ENCODE measurements around the gene ARL14EPL.
"Not testable (repeated sequence)": the region's sequence is repeated elsewhere in the genome, so short reads cannot be mapped to it uniquely, and the experiment has no call there.

ARL14EPL gene

GRCh38 chr5:116058346-116058936, 26.2 kb downstream of the ARL14EPL start:
- no peak for DNase-seq

GRCh38 chr5:116062352-116062751, 30.1 kb downstream of the ARL14EPL start:
- DNase-seq: no peak

GRCh38 chr5:116063950-116064349, 31.7 kb downstream of the ARL14EPL start:
- DNase-seq: no peak

- DNase-seq: no peak
Observed at GRCh38 chr5:116068028-116068632, 35.9 kb downstream of the ARL14EPL start.

GRCh38 chr5:116071211-116071610, 38.9 kb downstream of the ARL14EPL start:
- no peak for DNase-seq

GRCh38 chr5:116075191-116075831, 43.0 kb downstream of the ARL14EPL start:
- DNase-seq: no peak

GRCh38 chr5:116076496-116076895, 44.2 kb downstream of the ARL14EPL start:
- DNase-seq: no peak

- DNase-seq: no peak
Observed at GRCh38 chr5:116078199-116078598, 45.9 kb downstream of the ARL14EPL start.

- peak; percentile 43 to 51 for DNase-seq
Observed at GRCh38 chr5:116084287-116084691, 52.0 kb downstream of the ARL14EPL start.

GRCh38 chr5:116084871-116085715, 52.8 kb downstream of the ARL14EPL start, which contains the start of gene COMMD10:
Gene COMMD10, plus strand, starts transcription at chr5:116085025.
- DNase-seq: peak; percentile 80 to 83

GRCh38 chr5:116086309-116086708, 54.0 kb downstream of the ARL14EPL start:
- not testable (repeated sequence) for DNase-seq

- no peak for DNase-seq
Observed at GRCh38 chr5:116088062-116088461, 55.8 kb downstream of the ARL14EPL start.

GRCh38 chr5:116090302-116090701, 58.0 kb downstream of the ARL14EPL start:
- DNase-seq: no peak

GRCh38 chr5:116091416-116091815, 59.1 kb downstream of the ARL14EPL start:
- DNase-seq: no peak

GRCh38 chr5:116097301-116097700, 65.0 kb downstream of the ARL14EPL start:
- DNase-seq: no peak

GRCh38 chr5:116098998-116099397, 66.7 kb downstream of the ARL14EPL start:
- DNase-seq: no peak

GRCh38 chr5:116104941-116105340, 72.7 kb downstream of the ARL14EPL start:
- DNase-seq: not testable (repeated sequence)
